H9 (cell line): ENCODE data around the gene TET3. TPM values are rescaled to one million over a fixed set of nuclear protein-coding genes. Genes with fewer than 3 reads are reported as not detected.

Experiments
- DNase-seq: peaks from one replicate; pipeline ENCODE4 v3.0.0-alpha.2; 2017
- H2AFZ ChIP-seq: one replicate; pipeline ENCODE4 v1.6.1; 2013; ENCODE audit warnings: mild to moderate bottlenecking, low read length, control low read depth, moderate library complexity
- H2AK5ac ChIP-seq: 2 replicates; pipeline ENCODE4 v1.6.1; 2013; ENCODE audit warnings: low read length, control low read depth, mixed read lengths; ENCODE audit not compliant: insufficient read length
- H2BK120ac ChIP-seq: one replicate; pipeline ENCODE4 v1.6.1; 2013; ENCODE audit warnings: low read depth, mild to moderate bottlenecking, low read length, control low read depth, inconsistent platforms; ENCODE audit not compliant: poor library complexity, severe bottlenecking
- H2BK12ac ChIP-seq: 2 replicates; pipeline ENCODE4 v1.6.1; 2013; ENCODE audit warnings: low read length, control low read depth, mixed read lengths, low read depth; ENCODE audit not compliant: insufficient read length
- H2BK15ac ChIP-seq: 2 replicates; pipeline ENCODE4 v1.6.1; 2013; ENCODE audit warnings: low read depth, low read length, control low read depth
- H2BK20ac ChIP-seq: one replicate; pipeline ENCODE4 v1.6.1; 2013; ENCODE audit warnings: low read depth, mild to moderate bottlenecking, low read length, control low read depth, inconsistent platforms; ENCODE audit not compliant: poor library complexity, severe bottlenecking
- H2BK5ac ChIP-seq: 2 replicates; pipeline ENCODE4 v1.6.1; 2013; ENCODE audit warnings: low read length, control low read depth, mixed read lengths; ENCODE audit not compliant: insufficient read length
- H3K14ac ChIP-seq: 2 replicates; pipeline ENCODE4 v1.6.1; 2013; ENCODE audit warnings: low read length, control low read depth; ENCODE audit not compliant: insufficient read depth
- H3K18ac ChIP-seq: 2 replicates; pipeline ENCODE4 v1.6.1; 2013; ENCODE audit warnings: low read depth, mild to moderate bottlenecking, mixed read lengths, low read length, control low read depth; ENCODE audit not compliant: insufficient read length
- H3K23ac ChIP-seq: 2 replicates; pipeline ENCODE4 v1.6.1; 2013; ENCODE audit warnings: low read length, control low read depth, mixed read lengths, low read depth; ENCODE audit not compliant: insufficient read length
- H3K23me2 ChIP-seq: 2 replicates; pipeline ENCODE4 v1.6.1; 2013; ENCODE audit warnings: low read depth, mild to moderate bottlenecking, mixed read lengths, low read length, control low read depth; ENCODE audit not compliant: insufficient read length, poor library complexity, severe bottlenecking
- H3K27ac ChIP-seq: 2 replicates; pipeline ENCODE4 v1.5.1; 2013; ENCODE audit warnings: low read length, control low read depth, mixed read lengths, low read depth; ENCODE audit not compliant: insufficient read length
- H3K27me3 ChIP-seq: 2 replicates; pipeline ENCODE4 v1.6.1; 2013; ENCODE audit warnings: low read length, control low read depth, inconsistent platforms; ENCODE audit not compliant: insufficient read depth
- H3K4ac ChIP-seq: 2 replicates; pipeline ENCODE4 v1.6.1; 2013; ENCODE audit warnings: low read depth, mild to moderate bottlenecking, control low read depth, inconsistent platforms, low read length, moderate library complexity
- H3K4me1 ChIP-seq: 2 replicates; pipeline ENCODE4 v1.6.1; 2013; ENCODE audit warnings: low read length, control low read depth, inconsistent platforms; ENCODE audit not compliant: insufficient read depth
- H3K4me2 ChIP-seq: 2 replicates; pipeline ENCODE4 v1.6.1; 2013; ENCODE audit warnings: low read length, control low read depth, mixed read lengths; ENCODE audit not compliant: insufficient read length, insufficient read depth
- H3K56ac ChIP-seq: 2 replicates; pipeline ENCODE4 v1.6.1; 2013; ENCODE audit warnings: low read depth, mild to moderate bottlenecking, mixed read lengths, low read length, control low read depth; ENCODE audit not compliant: insufficient read length
- H3K79me1 ChIP-seq: 2 replicates; pipeline ENCODE4 v1.6.1; 2013; ENCODE audit warnings: low read depth, mild to moderate bottlenecking, moderate library complexity, low read length, control low read depth, inconsistent platforms; ENCODE audit not compliant: insufficient read depth, poor library complexity, severe bottlenecking
- H3K79me2 ChIP-seq: 2 replicates; pipeline ENCODE4 v1.6.1; 2013; ENCODE audit warnings: low read length, control low read depth, inconsistent platforms; ENCODE audit not compliant: insufficient read depth
- H3K9ac ChIP-seq: 2 replicates; pipeline ENCODE4 v1.6.1; 2013; ENCODE audit warnings: low read length, control low read depth, mixed read lengths; ENCODE audit not compliant: insufficient read length; ENCODE audit errors: extremely low read depth
- H3K9me3 ChIP-seq: one replicate; pipeline ENCODE4 v1.6.1; 2013; ENCODE audit warnings: low read depth, low read length, inconsistent platforms; ENCODE audit not compliant: control insufficient read depth
- H3T11ph ChIP-seq: one replicate; pipeline ENCODE4 v1.6.1; 2013; ENCODE audit warnings: mild to moderate bottlenecking, low read length, control low read depth, inconsistent platforms
- H4K20me1 ChIP-seq: one replicate; pipeline ENCODE4 v1.6.1; 2013; ENCODE audit not compliant: control insufficient read depth, insufficient read length, insufficient read depth
- H4K5ac ChIP-seq: 2 replicates; pipeline ENCODE4 v1.6.1; 2013; ENCODE audit warnings: low read depth, mild to moderate bottlenecking, mixed read lengths, low read length, control low read depth; ENCODE audit not compliant: insufficient read length
- H4K8ac ChIP-seq: replicated peaks from 2 replicates; pipeline ENCODE4 v1.6.1; 2013; ENCODE audit warnings: low read length, control low read depth, mixed read lengths, low read depth; ENCODE audit not compliant: insufficient read length
- H4K91ac ChIP-seq: 2 replicates; pipeline ENCODE4 v1.6.1; 2013; ENCODE audit warnings: low read depth, mild to moderate bottlenecking, moderate library complexity, mixed read lengths, low read length, control low read depth; ENCODE audit not compliant: insufficient read length
- H3K27ac Mint-ChIP-seq, 3 experiments: 2 replicates in 2 of 3; 3 replicates in 1 of 3; pipeline ENCODE4 v1.8.0; 2020 to 2021; ENCODE audit warnings: mixed read lengths in 3 of 3, mild to moderate bottlenecking in 1 of 3, moderate library complexity in 1 of 3
- H3K27me3 Mint-ChIP-seq: 2 replicates; pipeline ENCODE4 v1.8.0; 2021; ENCODE audit warnings: low read depth, mild to moderate bottlenecking, moderate library complexity, mixed read lengths
- H3K36me3 Mint-ChIP-seq, 3 experiments: 2 replicates in 2 of 3; 3 replicates in 1 of 3; pipeline ENCODE4 v1.8.0; 2020 to 2021; ENCODE audit warnings: low read depth in 3 of 3, mixed read lengths in 3 of 3; ENCODE audit not compliant: insufficient read depth in 1 of 3
- H3K4me1 Mint-ChIP-seq, 2 experiments: 2 replicates each; pipeline ENCODE4 v1.8.0; 2020; ENCODE audit warnings: mixed read lengths in 2 of 2
- H3K4me3 Mint-ChIP-seq, 2 experiments: 2 replicates in 1 of 2; 3 replicates in 1 of 2; pipeline ENCODE4 v1.8.0; 2020 to 2021; ENCODE audit warnings: mild to moderate bottlenecking in 2 of 2, mixed read lengths in 2 of 2, moderate library complexity in 1 of 2
- H3K9me3 Mint-ChIP-seq, 2 experiments: 2 replicates in 1 of 2; 3 replicates in 1 of 2; pipeline ENCODE4 v1.8.0; 2020; ENCODE audit warnings: mild to moderate bottlenecking in 2 of 2, mixed read lengths in 2 of 2, moderate library complexity in 1 of 2
- WGBS: extraction: QIAGEN DNeasy Blood & Tissue Kit; methylation state at CpG from one replicate; pipeline ENCODE4 v1.1.7; 2013; ENCODE audit warnings: missing lambda C conversion rate, low lambda C conversion rate, mixed read lengths; ENCODE audit not compliant: insufficient read length; ENCODE audit errors: extremely low coverage; 5-methylcytosine and 5-hydroxymethylcytosine counted together
- total RNA-seq: library from RNA; stranded (reverse); gene quantifications from 2 replicates; pipeline ENCODE4 v1.2.1, GENCODE V29; 2021
- TF ChIP-seq, protein P1 (sequence below): fragments of 200-600 bp; sonication (generic); conservative IDR thresholded peaks from 3 replicates; pipeline ENCODE4 v1.8.0; 2021; ENCODE audit warnings: antibody characterized with exemption, mild to moderate bottlenecking

The TET3 gene
- total RNA-seq, 1 experiment from 2014 or later = 24.7 TPM

DNA sequence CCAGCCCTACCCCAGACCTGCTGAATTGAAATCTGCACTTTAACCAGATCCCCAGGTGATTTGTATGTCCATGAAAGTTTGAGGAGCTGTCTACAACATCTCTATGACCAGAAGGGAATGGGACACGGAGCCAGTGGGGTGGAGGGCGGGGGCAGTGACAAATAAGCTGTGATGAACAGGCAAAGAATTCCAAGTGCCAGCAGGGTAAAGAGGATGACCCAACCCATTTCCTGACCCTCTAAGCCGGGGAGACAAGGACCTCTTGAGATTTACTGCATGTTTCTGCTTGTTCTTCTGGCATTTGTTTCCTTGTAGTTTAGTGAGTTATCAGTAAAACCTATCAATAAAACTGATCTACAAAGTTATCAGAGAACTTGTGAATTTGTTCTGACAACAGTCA, 8.7 kb downstream of the TET3 start:
- Histone ChIP-seq H2BK120ac (no peak overlapping the region), H3K56ac (no peak overlapping the region), H3K9me3 (no peaks in the 10 kb centered on the region), H4K8ac (no peak overlapping the region), H2AFZ (no peak overlapping the region), H2BK12ac (no peak overlapping the region), H3K23ac (no peak overlapping the region), H3K79me1 (peaks cover 4% of the 10 kb centered on the region), H2BK20ac (no peak overlapping the region), H4K91ac (no peak overlapping the region), H3K23me2 (no peaks in the 10 kb centered on the region), H2AK5ac (no peak overlapping the region), H3K9ac (no peak overlapping the region), H3K4ac (no peak overlapping the region), H3K27ac (no peak overlapping the region), H3T11ph (no peak overlapping the region), H3K27me3 (no peaks in the 10 kb centered on the region), H2BK5ac (no peak overlapping the region), H4K20me1 (no peaks in the 10 kb centered on the region), H3K4me2 (no peak overlapping the region), H3K18ac (no peak overlapping the region), H3K4me1 (peaks cover 8% of the 10 kb centered on the region; the same call in 1 of the 2 replicates), H4K5ac (no peak overlapping the region), H3K79me2 (peaks cover 14% of the 10 kb centered on the region; the same call in 1 of the 2 replicates), H2BK15ac (no peak overlapping the region), H3K14ac (no peak overlapping the region)
- Mint-ChIP-seq H3K4me3 (no peak overlapping the region), H3K27ac (no peak overlapping the region), H3K4me1 (peaks cover 30 to 37% of the 10 kb centered on the region in 2 experiments), H3K27me3 (no peaks in the 10 kb centered on the region; the same call in 1 of the 2 replicates), H3K9me3 (no peaks in the 10 kb centered on the region), H3K36me3 (peaks cover 11 to 28% (median 15%) of the 10 kb centered on the region in 3 experiments)
- no CpG with 5 or more reads among the region's 3 CpGs for WGBS
- no peak for DNase-seq
- TF ChIP-seq, protein P1, sequence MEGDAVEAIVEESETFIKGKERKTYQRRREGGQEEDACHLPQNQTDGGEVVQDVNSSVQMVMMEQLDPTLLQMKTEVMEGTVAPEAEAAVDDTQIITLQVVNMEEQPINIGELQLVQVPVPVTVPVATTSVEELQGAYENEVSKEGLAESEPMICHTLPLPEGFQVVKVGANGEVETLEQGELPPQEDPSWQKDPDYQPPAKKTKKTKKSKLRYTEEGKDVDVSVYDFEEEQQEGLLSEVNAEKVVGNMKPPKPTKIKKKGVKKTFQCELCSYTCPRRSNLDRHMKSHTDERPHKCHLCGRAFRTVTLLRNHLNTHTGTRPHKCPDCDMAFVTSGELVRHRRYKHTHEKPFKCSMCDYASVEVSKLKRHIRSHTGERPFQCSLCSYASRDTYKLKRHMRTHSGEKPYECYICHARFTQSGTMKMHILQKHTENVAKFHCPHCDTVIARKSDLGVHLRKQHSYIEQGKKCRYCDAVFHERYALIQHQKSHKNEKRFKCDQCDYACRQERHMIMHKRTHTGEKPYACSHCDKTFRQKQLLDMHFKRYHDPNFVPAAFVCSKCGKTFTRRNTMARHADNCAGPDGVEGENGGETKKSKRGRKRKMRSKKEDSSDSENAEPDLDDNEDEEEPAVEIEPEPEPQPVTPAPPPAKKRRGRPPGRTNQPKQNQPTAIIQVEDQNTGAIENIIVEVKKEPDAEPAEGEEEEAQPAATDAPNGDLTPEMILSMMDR = no peak
